WTC11 (cell line): ENCODE data around the gene OTUD1. TPM values are rescaled to one million over a fixed set of nuclear protein-coding genes. Genes with fewer than 3 reads are reported as not detected.

Experiments
- ATAC-seq: fragments of 200-7000 bp; cut with Tn5 transposase; 2 replicates; pipeline ENCODE4 v1.10.0; 2021; ENCODE audit warnings: mild to moderate bottlenecking, moderate library complexity
- CTCF ChIA-PET: fragments of 300-600 bp; sonication (Branson Sonifier 250); formaldehyde crosslinking; loops from one replicate; lab custom pipeline; 2021; ENCODE audit warnings: antibody characterized with exemption; lab: Charles Lee
- POLR2A ChIA-PET: fragments of 350-600 bp; sonication (Branson Sonifier 250); formaldehyde crosslinking; loops from one replicate; lab custom pipeline; 2021; ENCODE audit warnings: antibody characterized with exemption; lab: Charles Lee
- DNase-seq: peaks from one replicate; pipeline ENCODE4 v3.0.0; 2021; ENCODE audit warnings: low spot score
- H3K27ac Mint-ChIP-seq: 2 replicates; pipeline ENCODE4 v1.8.0; 2021; ENCODE audit warnings: mixed read lengths
- H3K27me3 Mint-ChIP-seq: 2 replicates; pipeline ENCODE4 v1.8.0; 2021; ENCODE audit warnings: low read depth, mild to moderate bottlenecking, moderate library complexity, mixed read lengths
- H3K36me3 Mint-ChIP-seq: 2 replicates; pipeline ENCODE4 v1.8.0; 2021; ENCODE audit warnings: mixed read lengths
- H3K4me1 Mint-ChIP-seq: 2 replicates; pipeline ENCODE4 v1.8.0; 2022; ENCODE audit warnings: mixed read lengths
- H3K4me3 Mint-ChIP-seq: 2 replicates; pipeline ENCODE4 v1.8.0; 2021; ENCODE audit warnings: mild to moderate bottlenecking, moderate library complexity, mixed read lengths
- H3K9me3 Mint-ChIP-seq: 2 replicates; pipeline ENCODE4 v1.8.0; 2021; ENCODE audit warnings: mixed read lengths
- ATF3 ChIP-seq: sonication (generic); formaldehyde crosslinking; conservative IDR thresholded peaks from 2 replicates; pipeline ENCODE4 v1.8.1; 2022; ENCODE audit warnings: mild to moderate bottlenecking, missing genetic modification reagents
- CREM ChIP-seq: sonication (generic); formaldehyde crosslinking; IDR thresholded peaks from 2 replicates; pipeline ENCODE4 v1.8.1; 2022; ENCODE audit warnings: mild to moderate bottlenecking, missing genetic modification reagents, moderate library complexity
- E2F5 ChIP-seq: sonication (generic); formaldehyde crosslinking; IDR thresholded peaks from 2 replicates; pipeline ENCODE4 v1.8.1; 2022; ENCODE audit warnings: mild to moderate bottlenecking, moderate library complexity, missing genetic modification reagents
- FOXJ3 ChIP-seq: sonication (generic); formaldehyde crosslinking; IDR thresholded peaks from 2 replicates; pipeline ENCODE4 v1.9.0; 2021; ENCODE audit warnings: missing genetic modification reagents, mild to moderate bottlenecking, borderline replicate concordance
- FOXP4 ChIP-seq: sonication (generic); formaldehyde crosslinking; IDR thresholded peaks from 2 replicates; pipeline ENCODE4 v1.8.0; 2022; ENCODE audit warnings: mild to moderate bottlenecking, missing genetic modification reagents
- HMGA2 ChIP-seq: fragments of 250-450 bp; sonication (Bioruptor Pico); IDR thresholded peaks from 2 replicates; pipeline ENCODE4 v1.4.0; 2021; ENCODE audit warnings: mild to moderate bottlenecking, moderate library complexity
- IRF1 ChIP-seq: sonication (generic); formaldehyde crosslinking; IDR thresholded peaks from 2 replicates; pipeline ENCODE4 v1.8.0; 2023; ENCODE audit warnings: missing genetic modification reagents
- IRF2 ChIP-seq: sonication (generic); formaldehyde crosslinking; IDR thresholded peaks from 2 replicates; pipeline ENCODE4 v1.8.0; 2022; ENCODE audit warnings: low read depth, missing genetic modification reagents, borderline replicate concordance
- MLX ChIP-seq: sonication (generic); formaldehyde crosslinking; IDR thresholded peaks from 2 replicates; pipeline ENCODE4 v1.8.1; 2023; ENCODE audit warnings: mild to moderate bottlenecking, missing genetic modification reagents, moderate library complexity
- NFATC4 ChIP-seq: fragments of 250-450 bp; sonication (Bioruptor Pico); IDR thresholded peaks from 2 replicates; pipeline ENCODE4 v1.9.0; 2021; ENCODE audit warnings: mild to moderate bottlenecking
- NFE2L1 ChIP-seq: sonication (generic); formaldehyde crosslinking; IDR thresholded peaks from 2 replicates; pipeline ENCODE4 v1.8.1; 2023; ENCODE audit warnings: missing genetic modification reagents
- NR3C1 ChIP-seq: sonication (generic); formaldehyde crosslinking; conservative IDR thresholded peaks from 2 replicates; pipeline ENCODE4 v1.8.1; 2023; ENCODE audit warnings: low read depth, mild to moderate bottlenecking, missing genetic modification reagents
- OVOL2 ChIP-seq: fragments of 250-450 bp; sonication (Bioruptor Pico); IDR thresholded peaks from 2 replicates; pipeline ENCODE4 v1.9.0; 2021; ENCODE audit warnings: mild to moderate bottlenecking, borderline replicate concordance
- PRDM15 ChIP-seq: sonication (generic); formaldehyde crosslinking; IDR thresholded peaks from 2 replicates; pipeline ENCODE4 v1.8.0; 2022; ENCODE audit warnings: missing genetic modification reagents
- PREB ChIP-seq: sonication (generic); formaldehyde crosslinking; IDR thresholded peaks from 2 replicates; pipeline ENCODE4 v1.8.1; 2022; ENCODE audit warnings: mild to moderate bottlenecking, missing genetic modification reagents, moderate library complexity, borderline replicate concordance
- PRRX2 ChIP-seq: fragments of 250-450 bp; sonication (Bioruptor Pico); IDR thresholded peaks from 2 replicates; pipeline ENCODE4 v1.8.0; 2021; ENCODE audit warnings: mild to moderate bottlenecking
- RORB ChIP-seq: fragments of 250-450 bp; sonication (Bioruptor Pico); IDR thresholded peaks from 2 replicates; pipeline ENCODE4 v1.9.0; 2021; ENCODE audit warnings: mild to moderate bottlenecking
- SMAD3 ChIP-seq: sonication (generic); formaldehyde crosslinking; IDR thresholded peaks from 2 replicates; pipeline ENCODE4 v1.8.0; 2022; ENCODE audit warnings: missing genetic modification reagents, mild to moderate bottlenecking, borderline replicate concordance
- TEAD1 ChIP-seq: sonication (generic); formaldehyde crosslinking; IDR thresholded peaks from 2 replicates; pipeline ENCODE4 v1.8.0; 2022; ENCODE audit warnings: mild to moderate bottlenecking, missing genetic modification reagents
- TP53 ChIP-seq: sonication (generic); formaldehyde crosslinking; IDR thresholded peaks from 2 replicates; pipeline ENCODE4 v1.8.1; 2023; ENCODE audit warnings: mild to moderate bottlenecking, missing genetic modification reagents
- USF1 ChIP-seq: sonication (generic); formaldehyde crosslinking; IDR thresholded peaks from 2 replicates; pipeline ENCODE4 v1.8.0; 2022; ENCODE audit warnings: mild to moderate bottlenecking, missing genetic modification reagents
- ZBTB21 ChIP-seq: sonication (generic); formaldehyde crosslinking; IDR thresholded peaks from 2 replicates; pipeline ENCODE4 v1.8.1; 2023; ENCODE audit warnings: mild to moderate bottlenecking, missing genetic modification reagents, borderline replicate concordance
- ZNF219 ChIP-seq: sonication (generic); formaldehyde crosslinking; IDR thresholded peaks from 2 replicates; pipeline ENCODE4 v1.8.0; 2023; ENCODE audit warnings: missing genetic modification reagents, mild to moderate bottlenecking, borderline replicate concordance
- ZNF396 ChIP-seq: fragments of 250-450 bp; sonication (Bioruptor Pico); IDR thresholded peaks from 2 replicates; pipeline ENCODE4 v1.8.0; 2021; ENCODE audit warnings: mild to moderate bottlenecking, moderate library complexity, borderline replicate concordance
- total RNA-seq: library from RNA; stranded (reverse); gene quantifications from 3 replicates; pipeline ENCODE4 v1.2.3, GENCODE V29; 2021

Gene OTUD1
- total RNA-seq, 1 experiment from 2014 or later: 9.0 TPM

GRCh38 chr10:23448802-23449570 lies 10.1 kb downstream of the OTUD1 start:
- CTCF ChIA-PET: interaction anchor here (0.9 kb wide), 1 partner anchor 111 kb away, joined by 3 read pairs; no protein-coding TSS in a partner anchor
- DNase-seq: no peak
- Mint-ChIP-seq H3K27ac (no peak overlapping the region), H3K27me3 (no peaks in the 10 kb centered on the region), H3K36me3 (0 out of 2 replicates have a peak, but pooled peaks cover 3% of the 10 kb centered on the region), H3K4me3 (no peak overlapping the region), H3K9me3 (no peaks in the 10 kb centered on the region), H3K4me1 (no peaks in the 10 kb centered on the region)
- ATAC-seq: no peak
- POLR2A ChIA-PET: no interaction called here
- TF ChIP-seq RORB (no peak), PREB (CRISPR knock-in tag) (no peak), OVOL2 (CRISPR knock-in tag) (no peak), IRF2 (no peak), NR3C1 (no peak), ZNF396 (CRISPR knock-in tag) (no peak), PRDM15 (CRISPR knock-in tag) (no peak), NFATC4 (CRISPR knock-in tag) (no peak), ATF3 (no peak), ZBTB21 (CRISPR knock-in tag) (no peak), MLX (CRISPR knock-in tag) (no peak), SMAD3 (CRISPR knock-in tag) (no peak), HMGA2 (CRISPR knock-in tag) (no peak), FOXJ3 (CRISPR knock-in tag) (no peak), USF1 (CRISPR knock-in tag) (no peak)

- no peaks in the 10 kb centered on the region for H3K27me3 Mint-ChIP-seq
- TF ChIP-seq E2F5 (CRISPR knock-in tag): no peak
- no peak for TF ChIP-seq ZNF219
- no peak for TF ChIP-seq IRF1 (CRISPR knock-in tag)
- no peak for TF ChIP-seq FOXJ3 (CRISPR knock-in tag)
- no peak for TF ChIP-seq RORB
- TF ChIP-seq FOXP4 (CRISPR knock-in tag): no peak
- no peak for TF ChIP-seq TEAD1 (CRISPR knock-in tag)
- TF ChIP-seq NFE2L1 (CRISPR knock-in tag): no peak
- no peak for TF ChIP-seq CREM (CRISPR knock-in tag)
- no peak for TF ChIP-seq TP53 (CRISPR knock-in tag)
- TF ChIP-seq PRRX2 (CRISPR knock-in tag): no peak
- TF ChIP-seq, all 79 proteins: peak for 0
- Mint-ChIP-seq H3K4me1 (peaks cover 21% of the 10 kb centered on the region), H3K4me3 (no peak overlapping the region), H3K27ac (no peak overlapping the region), H3K36me3 (no peaks in the 10 kb centered on the region), H3K9me3 (no peaks in the 10 kb centered on the region)
- no peak for DNase-seq
- CTCF ChIA-PET: interaction anchor here (1.0 kb wide), 1 partner anchor 14 kb away, joined by 4 read pairs; no protein-coding TSS in a partner anchor
- POLR2A ChIA-PET: no interaction called here
- no peak for ATAC-seq
These were observed 13.3 kb downstream of the OTUD1 start for GRCh38 chr10:23452033-23452655.
